Measurements from ENCODE around the gene ABCG4. TPM values are rescaled to one million over a fixed set of nuclear protein-coding genes. Genes with fewer than 3 reads are reported as not detected.

Gene ABCG4
- total RNA-seq, 1 experiment from 2014 or later: 1.9 TPM

DNA sequence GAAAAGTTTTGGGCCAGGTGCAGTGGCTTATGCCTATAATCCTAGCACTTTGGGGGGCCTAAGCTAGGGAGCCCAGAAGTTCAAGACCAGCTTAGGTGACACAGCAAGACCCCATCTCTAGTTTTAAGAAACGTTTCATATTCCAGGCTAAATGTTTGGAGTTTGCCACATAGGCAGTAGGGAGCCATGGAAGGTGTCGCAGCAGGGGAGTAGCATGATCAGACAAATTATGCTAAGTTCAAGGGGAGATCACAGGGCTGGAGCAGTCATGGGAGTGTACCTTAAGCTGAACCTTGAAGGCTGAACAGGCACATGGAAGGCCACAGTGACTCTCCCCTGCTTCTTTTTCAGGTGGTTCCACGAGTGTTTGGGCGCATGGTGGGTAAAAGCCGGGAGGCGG is 30.5 kb downstream of the ABCG4 start (continued):
- TF ChIP-seq, protein P1, sequence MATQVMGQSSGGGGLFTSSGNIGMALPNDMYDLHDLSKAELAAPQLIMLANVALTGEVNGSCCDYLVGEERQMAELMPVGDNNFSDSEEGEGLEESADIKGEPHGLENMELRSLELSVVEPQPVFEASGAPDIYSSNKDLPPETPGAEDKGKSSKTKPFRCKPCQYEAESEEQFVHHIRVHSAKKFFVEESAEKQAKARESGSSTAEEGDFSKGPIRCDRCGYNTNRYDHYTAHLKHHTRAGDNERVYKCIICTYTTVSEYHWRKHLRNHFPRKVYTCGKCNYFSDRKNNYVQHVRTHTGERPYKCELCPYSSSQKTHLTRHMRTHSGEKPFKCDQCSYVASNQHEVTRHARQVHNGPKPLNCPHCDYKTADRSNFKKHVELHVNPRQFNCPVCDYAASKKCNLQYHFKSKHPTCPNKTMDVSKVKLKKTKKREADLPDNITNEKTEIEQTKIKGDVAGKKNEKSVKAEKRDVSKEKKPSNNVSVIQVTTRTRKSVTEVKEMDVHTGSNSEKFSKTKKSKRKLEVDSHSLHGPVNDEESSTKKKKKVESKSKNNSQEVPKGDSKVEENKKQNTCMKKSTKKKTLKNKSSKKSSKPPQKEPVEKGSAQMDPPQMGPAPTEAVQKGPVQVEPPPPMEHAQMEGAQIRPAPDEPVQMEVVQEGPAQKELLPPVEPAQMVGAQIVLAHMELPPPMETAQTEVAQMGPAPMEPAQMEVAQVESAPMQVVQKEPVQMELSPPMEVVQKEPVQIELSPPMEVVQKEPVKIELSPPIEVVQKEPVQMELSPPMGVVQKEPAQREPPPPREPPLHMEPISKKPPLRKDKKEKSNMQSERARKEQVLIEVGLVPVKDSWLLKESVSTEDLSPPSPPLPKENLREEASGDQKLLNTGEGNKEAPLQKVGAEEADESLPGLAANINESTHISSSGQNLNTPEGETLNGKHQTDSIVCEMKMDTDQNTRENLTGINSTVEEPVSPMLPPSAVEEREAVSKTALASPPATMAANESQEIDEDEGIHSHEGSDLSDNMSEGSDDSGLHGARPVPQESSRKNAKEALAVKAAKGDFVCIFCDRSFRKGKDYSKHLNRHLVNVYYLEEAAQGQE (IDR thresholded peaks at IDR 0.05; ENCODE audit: low read depth): no peak

DNA sequence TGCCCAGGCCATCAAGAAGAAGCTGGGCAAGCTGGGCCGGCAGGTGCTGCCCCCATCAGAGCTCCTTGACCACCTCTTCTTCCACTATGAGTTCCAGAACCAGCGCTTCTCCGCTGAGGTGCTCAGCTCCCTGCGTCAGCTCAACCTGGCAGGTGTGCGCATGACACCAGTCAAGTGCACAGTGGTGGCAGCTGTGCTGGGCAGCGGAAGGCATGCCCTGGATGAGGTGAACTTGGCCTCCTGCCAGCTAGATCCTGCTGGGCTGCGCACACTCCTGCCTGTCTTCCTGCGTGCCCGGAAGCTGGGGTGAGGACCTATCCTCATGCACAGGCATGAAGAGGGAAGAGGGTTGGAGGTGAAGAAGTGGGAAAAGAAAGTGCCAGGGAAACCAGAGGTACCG is 31.1 kb downstream of the ABCG4 start:
- no peaks in the 10 kb centered on the region for H3K27me3 ChIP-seq (ENCODE audit: insufficient read depth, low read length)
- DNase-seq (ENCODE audit: low read depth, low spot score): no peak
- TF ChIP-seq SIN3A (IDR thresholded peaks at IDR 0.05; ENCODE audit: low read depth) (no peak), CEBPB (IDR thresholded peaks at IDR 0.05; ENCODE audit: low read depth) (no peak), FOSL1 (IDR thresholded peaks at IDR 0.05; ENCODE audit: low read depth) (no peak), ELF1 (IDR thresholded peaks at IDR 0.05; ENCODE audit: borderline replicate concordance, low read depth) (no peak)
- TF ChIP-seq, protein P1 (IDR thresholded peaks at IDR 0.05; ENCODE audit: low read depth): no peak
- POLR2A ChIA-PET: no interaction called here
- no peak overlapping the region for H3K27ac ChIP-seq (ENCODE audit: low read depth, low read length)
- H3K9me2 ChIP-seq (ENCODE audit: insufficient read depth): no peaks in the 10 kb centered on the region
- H3K79me2 ChIP-seq (ENCODE audit: insufficient read depth, low read length): no peaks in the 10 kb centered on the region
- ATAC-seq: no peak
- intact Hi-C loops (cut with micrococcal nuclease): no loop called here
- no peaks in the 10 kb centered on the region for H3K9me3 ChIP-seq (ENCODE audit: control insufficient read depth in 1 of 2, insufficient read depth in 1 of 2, low read depth in 1 of 2, low read length in 2 of 2)
- H3K9ac ChIP-seq (ENCODE audit: low read length): no peak overlapping the region
- H3K36me3 ChIP-seq (ENCODE audit: control insufficient read depth in 1 of 2, insufficient read depth in 2 of 2, low read length in 2 of 2): no peaks in the 10 kb centered on the region; a peak in 1 of 4 replicates
- H2AFZ ChIP-seq (ENCODE audit: low read depth, low read length, poor library complexity, severe bottlenecking): no peak overlapping the region
- no TSS peak for BruUV-seq (replicated peaks)
- no peaks in the 10 kb centered on the region for H4K20me1 ChIP-seq (ENCODE audit: insufficient read depth)
- CTCF ChIA-PET: no interaction called here
- RAD21 ChIA-PET (ENCODE audit: low non-redundant PET in 1 of 2, low total read pairs in 2 of 2, uncharacterized antibody in 2 of 2, unreplicated experiment in 2 of 2): no interaction called here
- H3K4me3 ChIP-seq (replicated peaks in 1 of 2; ENCODE audit: low read depth in 1 of 2, low read length in 2 of 2): no peak overlapping the region
- H3K4me1 ChIP-seq (ENCODE audit: control insufficient read depth in 1 of 2, insufficient read depth in 2 of 2, low read length in 2 of 2): peaks cover 10 to 11% of the 10 kb centered on the region in 2 experiments
- no peak overlapping the region for H3K4me2 ChIP-seq (ENCODE audit: low read length)
